ENCODE measurements around the gene KCNT2. TPM values are rescaled to one million over a fixed set of nuclear protein-coding genes. Genes with fewer than 3 reads are reported as not detected.

KCNT2 gene
- polyA plus RNA-seq, 1 donor from 2014 or later: 21.4 TPM

DNA sequence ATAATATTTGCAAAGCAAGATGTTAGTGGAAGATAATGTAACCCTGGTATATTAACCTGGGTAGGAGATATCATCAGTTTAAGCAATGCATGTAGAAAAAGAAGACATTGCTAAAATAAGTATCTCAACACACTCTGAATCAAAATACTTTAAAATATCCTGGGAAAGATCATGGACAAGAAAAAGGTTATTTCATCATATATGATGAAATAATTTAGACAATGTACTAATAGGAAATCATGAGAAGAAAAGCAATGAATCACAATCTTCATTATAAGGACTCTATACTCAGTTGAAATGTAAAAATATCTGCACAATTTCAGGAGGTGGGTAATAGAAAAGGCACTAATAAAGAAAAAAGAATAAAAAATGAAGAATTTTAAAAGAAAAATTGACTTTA is 158.8 kb downstream of the KCNT2 start:
- Histone ChIP-seq H3K79me2 (replicated peaks; ENCODE audit: insufficient read depth, low read length) (no peaks in the 10 kb centered on the region), H3K27ac (ENCODE audit: low read length) (no peak overlapping the region), H3K9me2 (ENCODE audit: insufficient read depth, low read length) (no peaks in the 10 kb centered on the region), H3K9ac (ENCODE audit: low read length) (no peak overlapping the region), H3K27me3 (ENCODE audit: insufficient read depth, low read depth, low read length) (no peaks in the 10 kb centered on the region), H3K4me3 (ENCODE audit: low read length) (no peak overlapping the region), H3K4me2 (ENCODE audit: low read length) (no peak overlapping the region), H4K20me1 (ENCODE audit: insufficient read depth) (no peaks in the 10 kb centered on the region), H3K36me3 (ENCODE audit: insufficient read depth, low read length) (no peaks in the 10 kb centered on the region), H2AFZ (ENCODE audit: low read depth, low read length) (no peak overlapping the region), H3F3A (ENCODE audit: insufficient read depth, low read length, poor library complexity, severe bottlenecking) (no peaks in the 10 kb centered on the region), H3K9me3 (ENCODE audit: low read length) (no peaks in the 10 kb centered on the region)
- TF ChIP-seq MXI1 (conservative IDR thresholded peaks at IDR 0.05; ENCODE audit: poor library complexity, severe bottlenecking) (no peak), EP300 (conservative IDR thresholded peaks at IDR 0.05; ENCODE audit: poor library complexity, severe bottlenecking) (no peak), POLR2AphosphoS5 (IDR thresholded peaks at IDR 0.05) (no peak), SMC3 (conservative IDR thresholded peaks at IDR 0.05; ENCODE audit: poor library complexity) (no peak), TAF1 (IDR thresholded peaks at IDR 0.05; ENCODE audit: low read depth) (no peak), RAD21 (conservative IDR thresholded peaks at IDR 0.05) (no peak), EZH2 (IDR thresholded peaks at IDR 0.05; ENCODE audit: borderline replicate concordance, insufficient read depth, low read length, poor library complexity, severe bottlenecking) (no peak)
- TF ChIP-seq, protein P1, sequence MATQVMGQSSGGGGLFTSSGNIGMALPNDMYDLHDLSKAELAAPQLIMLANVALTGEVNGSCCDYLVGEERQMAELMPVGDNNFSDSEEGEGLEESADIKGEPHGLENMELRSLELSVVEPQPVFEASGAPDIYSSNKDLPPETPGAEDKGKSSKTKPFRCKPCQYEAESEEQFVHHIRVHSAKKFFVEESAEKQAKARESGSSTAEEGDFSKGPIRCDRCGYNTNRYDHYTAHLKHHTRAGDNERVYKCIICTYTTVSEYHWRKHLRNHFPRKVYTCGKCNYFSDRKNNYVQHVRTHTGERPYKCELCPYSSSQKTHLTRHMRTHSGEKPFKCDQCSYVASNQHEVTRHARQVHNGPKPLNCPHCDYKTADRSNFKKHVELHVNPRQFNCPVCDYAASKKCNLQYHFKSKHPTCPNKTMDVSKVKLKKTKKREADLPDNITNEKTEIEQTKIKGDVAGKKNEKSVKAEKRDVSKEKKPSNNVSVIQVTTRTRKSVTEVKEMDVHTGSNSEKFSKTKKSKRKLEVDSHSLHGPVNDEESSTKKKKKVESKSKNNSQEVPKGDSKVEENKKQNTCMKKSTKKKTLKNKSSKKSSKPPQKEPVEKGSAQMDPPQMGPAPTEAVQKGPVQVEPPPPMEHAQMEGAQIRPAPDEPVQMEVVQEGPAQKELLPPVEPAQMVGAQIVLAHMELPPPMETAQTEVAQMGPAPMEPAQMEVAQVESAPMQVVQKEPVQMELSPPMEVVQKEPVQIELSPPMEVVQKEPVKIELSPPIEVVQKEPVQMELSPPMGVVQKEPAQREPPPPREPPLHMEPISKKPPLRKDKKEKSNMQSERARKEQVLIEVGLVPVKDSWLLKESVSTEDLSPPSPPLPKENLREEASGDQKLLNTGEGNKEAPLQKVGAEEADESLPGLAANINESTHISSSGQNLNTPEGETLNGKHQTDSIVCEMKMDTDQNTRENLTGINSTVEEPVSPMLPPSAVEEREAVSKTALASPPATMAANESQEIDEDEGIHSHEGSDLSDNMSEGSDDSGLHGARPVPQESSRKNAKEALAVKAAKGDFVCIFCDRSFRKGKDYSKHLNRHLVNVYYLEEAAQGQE (IDR thresholded peaks at IDR 0.05; ENCODE audit: borderline replicate concordance): no peak
- TF ChIP-seq, protein P2, sequence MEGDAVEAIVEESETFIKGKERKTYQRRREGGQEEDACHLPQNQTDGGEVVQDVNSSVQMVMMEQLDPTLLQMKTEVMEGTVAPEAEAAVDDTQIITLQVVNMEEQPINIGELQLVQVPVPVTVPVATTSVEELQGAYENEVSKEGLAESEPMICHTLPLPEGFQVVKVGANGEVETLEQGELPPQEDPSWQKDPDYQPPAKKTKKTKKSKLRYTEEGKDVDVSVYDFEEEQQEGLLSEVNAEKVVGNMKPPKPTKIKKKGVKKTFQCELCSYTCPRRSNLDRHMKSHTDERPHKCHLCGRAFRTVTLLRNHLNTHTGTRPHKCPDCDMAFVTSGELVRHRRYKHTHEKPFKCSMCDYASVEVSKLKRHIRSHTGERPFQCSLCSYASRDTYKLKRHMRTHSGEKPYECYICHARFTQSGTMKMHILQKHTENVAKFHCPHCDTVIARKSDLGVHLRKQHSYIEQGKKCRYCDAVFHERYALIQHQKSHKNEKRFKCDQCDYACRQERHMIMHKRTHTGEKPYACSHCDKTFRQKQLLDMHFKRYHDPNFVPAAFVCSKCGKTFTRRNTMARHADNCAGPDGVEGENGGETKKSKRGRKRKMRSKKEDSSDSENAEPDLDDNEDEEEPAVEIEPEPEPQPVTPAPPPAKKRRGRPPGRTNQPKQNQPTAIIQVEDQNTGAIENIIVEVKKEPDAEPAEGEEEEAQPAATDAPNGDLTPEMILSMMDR (IDR thresholded peaks at IDR 0.05; ENCODE audit: poor library complexity, severe bottlenecking): no peak

DNA sequence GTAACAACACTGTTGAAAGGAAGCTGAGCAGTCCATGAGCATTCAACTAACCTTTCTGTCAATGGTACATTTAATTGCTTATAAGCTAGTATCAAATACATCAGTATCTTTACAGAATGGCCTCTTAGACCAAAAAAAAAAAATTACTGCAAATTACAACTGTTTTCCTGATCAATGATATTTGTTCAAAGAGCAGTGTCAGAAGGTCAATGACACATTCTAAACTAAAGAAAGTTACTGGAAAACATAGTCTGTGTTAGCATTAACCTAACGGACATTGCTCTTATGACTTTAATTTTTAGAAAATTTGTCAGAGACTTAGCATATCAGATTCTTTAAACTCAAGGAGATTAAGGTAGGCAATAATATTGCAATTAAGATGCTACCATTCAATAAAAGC is 162.5 kb downstream of the KCNT2 start:
- no peak overlapping the region for H3K4me2 ChIP-seq (ENCODE audit: low read length)
- H3K27me3 ChIP-seq (ENCODE audit: insufficient read depth, low read depth, low read length): no peaks in the 10 kb centered on the region
- TF ChIP-seq POLR2AphosphoS5 (IDR thresholded peaks at IDR 0.05) (no peak), TAF1 (IDR thresholded peaks at IDR 0.05; ENCODE audit: low read depth) (no peak), SMC3 (conservative IDR thresholded peaks at IDR 0.05; ENCODE audit: poor library complexity) (no peak), RAD21 (conservative IDR thresholded peaks at IDR 0.05) (no peak), MXI1 (conservative IDR thresholded peaks at IDR 0.05; ENCODE audit: poor library complexity, severe bottlenecking) (no peak), EZH2 (IDR thresholded peaks at IDR 0.05; ENCODE audit: borderline replicate concordance, insufficient read depth, low read length, poor library complexity, severe bottlenecking) (no peak), EP300 (conservative IDR thresholded peaks at IDR 0.05; ENCODE audit: poor library complexity, severe bottlenecking) (no peak)
- TF ChIP-seq, protein P1 (IDR thresholded peaks at IDR 0.05; ENCODE audit: borderline replicate concordance): no peak
- TF ChIP-seq, protein P2 (IDR thresholded peaks at IDR 0.05; ENCODE audit: poor library complexity, severe bottlenecking): no peak
- H3K27ac ChIP-seq (ENCODE audit: low read length): no peak overlapping the region
- H3K36me3 ChIP-seq (ENCODE audit: insufficient read depth, low read length): no peaks in the 10 kb centered on the region
- H3K4me3 ChIP-seq (ENCODE audit: low read length): no peak overlapping the region
- no peaks in the 10 kb centered on the region for H3K9me2 ChIP-seq (ENCODE audit: insufficient read depth, low read length)
- no peaks in the 10 kb centered on the region for H3F3A ChIP-seq (ENCODE audit: insufficient read depth, low read length, poor library complexity, severe bottlenecking)
- no peaks in the 10 kb centered on the region for H3K9me3 ChIP-seq (ENCODE audit: low read length)
- no peaks in the 10 kb centered on the region for H4K20me1 ChIP-seq (ENCODE audit: insufficient read depth)
- H3K9ac ChIP-seq (ENCODE audit: low read length): no peak overlapping the region
- H2AFZ ChIP-seq (ENCODE audit: low read depth, low read length): no peak overlapping the region
- no peaks in the 10 kb centered on the region for H3K79me2 ChIP-seq (replicated peaks; ENCODE audit: insufficient read depth, low read length)

Measured in neural cell (in vitro differentiated cells).